HG03565 (cell line): Measurements from ENCODE around the gene CNOT11.
"Not testable (repeated sequence)": the region's sequence is repeated elsewhere in the genome, so short reads cannot be mapped to it uniquely, and the experiment has no call there.

Source experiments
- ATAC-seq: cut with Tn5 transposase; IDR thresholded peaks from one replicate; pipeline ENCODE4 v1.9.1; 2021; ENCODE audit warnings: mild to moderate bottlenecking, moderate library complexity; ENCODE audit not compliant: unreplicated experiment

The CNOT11 gene

DNA sequence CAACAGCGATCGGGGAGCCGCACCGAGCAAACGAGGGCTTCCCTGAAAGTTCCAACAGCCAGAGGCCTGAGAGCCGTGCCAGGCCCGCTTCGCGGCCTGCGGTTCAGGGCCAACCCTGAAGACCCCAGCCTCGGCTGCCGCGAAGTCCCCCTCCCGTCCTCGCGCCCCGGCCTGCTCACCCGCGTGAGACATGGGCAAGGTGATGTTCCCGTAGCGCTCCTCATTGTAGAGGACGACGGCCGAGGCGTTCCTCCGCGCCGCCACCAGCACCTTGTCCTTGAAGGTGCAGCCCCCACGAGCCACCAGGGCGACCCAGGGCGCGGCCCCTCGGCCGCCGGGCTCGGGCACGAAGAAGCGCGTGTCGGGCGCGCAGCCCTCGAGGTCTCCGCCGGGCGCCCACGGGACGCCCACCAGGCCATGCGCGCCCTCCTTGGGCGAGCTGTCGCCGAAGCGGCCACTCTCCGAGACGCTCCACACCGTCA is 55.3 kb downstream of the CNOT11 start:
- no peak for ATAC-seq

DNA sequence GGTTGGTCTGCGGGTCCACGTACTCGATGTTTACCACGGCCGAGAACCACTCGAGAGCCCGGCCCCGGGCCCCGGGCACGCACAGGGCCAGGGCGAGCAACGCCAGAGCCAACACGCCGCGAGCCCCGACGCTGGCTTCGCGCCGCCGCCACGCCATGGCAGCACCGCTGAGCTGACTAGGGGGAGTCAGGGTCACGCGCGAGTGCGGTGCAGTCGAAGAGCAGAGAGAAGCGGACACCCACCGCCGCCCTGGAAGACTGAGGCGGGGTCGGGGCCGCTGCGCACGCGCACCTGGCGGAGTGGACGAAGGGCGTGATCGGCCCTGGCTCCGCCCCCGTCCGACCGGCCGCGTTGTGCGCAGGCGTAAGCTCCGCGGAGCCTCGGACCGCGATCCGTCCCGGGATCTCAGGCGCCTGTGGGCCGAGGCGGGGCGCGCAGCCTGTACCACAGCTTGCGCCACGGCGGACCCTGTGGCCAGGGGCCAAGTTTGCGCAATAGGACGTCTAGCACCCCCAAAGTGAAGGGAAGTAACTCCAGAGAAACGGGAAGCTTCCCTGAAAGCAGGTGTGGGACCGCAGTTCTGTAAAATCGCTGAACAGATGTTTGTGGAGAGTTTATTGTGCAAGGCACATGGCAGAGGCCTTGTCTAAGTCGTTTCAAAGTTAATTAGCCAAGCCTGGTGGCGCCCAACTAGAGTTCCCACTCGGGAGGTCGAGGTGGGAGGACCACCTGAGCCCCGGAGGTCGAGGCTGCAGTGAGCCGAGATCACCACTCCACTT is 55.9 kb downstream of the CNOT11 start, which contains the start of gene RNF149:
TSS of gene RNF149 (minus strand) at position 270 of the 779 bp plus-strand sequence. CDS start at position 157, 113 bp downstream.
- peak; percentile 53 for ATAC-seq

DNA sequence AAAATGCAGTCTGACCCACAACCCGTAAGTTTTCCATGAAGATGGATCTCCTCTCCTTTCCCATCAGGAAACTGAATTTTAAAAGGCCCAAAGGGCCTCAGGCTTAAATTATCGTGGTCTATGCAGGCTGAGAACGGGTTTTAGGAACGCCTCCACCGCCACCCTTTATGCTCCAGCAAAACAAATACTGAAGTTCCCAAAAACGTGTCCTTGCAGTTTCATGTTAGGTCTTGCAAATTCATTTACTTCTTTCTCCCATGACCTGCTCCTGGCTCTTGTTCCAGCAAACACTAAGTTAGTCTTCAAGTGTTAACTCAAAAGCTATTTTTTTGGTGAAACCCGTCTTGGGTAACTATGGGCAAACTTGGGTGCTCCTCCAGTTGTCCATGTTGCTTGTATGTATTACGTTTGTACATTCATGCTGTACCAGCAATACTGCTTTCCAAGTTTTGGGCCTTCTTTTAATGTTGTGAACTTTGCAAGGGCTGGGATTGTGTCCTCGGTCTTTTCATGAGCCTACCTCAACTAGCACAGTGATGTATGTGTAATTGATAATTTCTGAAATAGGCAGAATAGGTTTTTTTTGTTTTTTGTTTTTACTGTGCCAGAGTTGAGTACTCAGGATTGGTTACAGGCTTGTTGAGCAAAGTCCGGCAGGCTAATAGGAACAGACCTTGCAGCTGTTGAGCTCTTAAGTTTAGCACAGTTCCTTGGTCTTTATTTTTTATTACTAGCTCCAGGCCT is 57.6 kb downstream of the CNOT11 start:
- ATAC-seq: no peak

DNA sequence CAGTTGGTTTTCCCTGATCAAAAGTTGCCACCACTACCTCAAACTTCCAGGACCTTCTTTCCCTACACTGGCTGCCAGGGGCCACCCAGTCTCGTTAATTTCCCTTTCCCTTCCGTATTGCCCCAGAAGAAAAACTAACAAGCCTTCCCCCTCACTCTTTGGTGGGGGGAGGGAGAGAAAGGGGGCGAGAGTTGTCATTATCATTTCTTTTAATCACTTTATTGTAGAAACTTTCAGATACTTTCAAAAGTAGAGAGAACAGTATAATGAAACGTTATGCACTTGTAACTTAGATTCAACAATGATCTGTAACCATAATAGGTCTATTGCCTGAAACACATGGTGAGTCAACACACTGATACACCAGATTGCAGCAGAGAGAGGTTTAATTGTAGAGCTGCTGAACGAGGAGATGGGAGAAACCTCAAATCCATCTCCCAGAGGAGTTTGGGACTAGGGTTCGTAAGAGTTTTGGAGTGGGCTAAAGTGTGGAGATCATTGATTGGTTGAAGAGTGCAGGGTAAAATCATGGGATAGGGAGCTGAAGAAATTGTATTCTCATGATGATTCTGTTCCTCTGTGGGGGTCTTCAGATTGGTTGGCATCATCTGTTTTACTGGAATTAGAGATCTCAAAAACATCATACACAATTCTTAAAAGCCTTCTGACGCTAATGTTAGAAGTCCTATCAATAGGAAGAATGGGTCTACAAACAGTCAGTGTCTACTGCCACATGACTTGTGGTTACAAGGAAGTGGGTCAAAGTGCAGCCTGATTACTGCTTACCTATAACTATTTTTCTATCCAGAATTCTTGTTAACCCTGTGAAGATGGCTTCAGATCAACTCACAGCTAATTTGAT is 58.4 kb downstream of the CNOT11 start:
- ATAC-seq: no peak

DNA sequence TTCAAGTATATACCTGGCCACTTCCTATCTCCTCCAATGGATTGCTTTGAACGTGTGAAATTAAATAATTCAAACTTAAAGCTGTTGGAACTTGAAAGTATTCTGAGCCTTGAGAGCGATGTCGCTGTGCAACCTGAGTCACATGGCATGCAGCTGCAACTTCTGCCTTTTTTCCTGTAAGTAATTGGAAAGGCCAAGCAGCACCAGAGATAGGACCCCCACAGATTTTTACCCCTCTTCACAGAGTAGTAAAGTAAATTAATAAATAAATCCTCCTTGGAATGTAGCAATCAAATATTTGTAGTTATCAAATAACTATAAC is 59.0 kb downstream of the CNOT11 start:
- no peak for ATAC-seq

DNA sequence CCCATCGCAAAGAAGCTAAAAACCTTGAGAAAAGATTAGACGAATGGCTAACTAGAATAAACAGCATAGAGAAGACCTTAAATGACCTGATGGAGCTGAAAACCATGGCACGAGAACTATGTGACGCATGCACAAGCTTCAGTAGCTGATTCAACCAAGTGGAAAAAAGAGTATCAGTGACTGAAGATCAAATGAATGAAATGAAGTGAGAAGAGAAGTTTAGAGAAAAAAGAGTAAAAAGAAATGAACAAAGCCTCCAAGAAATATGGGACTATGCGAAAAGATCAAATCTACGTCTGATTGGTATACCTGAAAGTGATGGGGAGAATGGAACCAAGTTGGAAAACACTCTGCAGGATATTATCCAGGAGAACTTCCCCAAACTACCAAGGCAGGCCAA is 63.9 kb downstream of the CNOT11 start:
- ATAC-seq: not testable (repeated sequence)
